Stimulated activated naive B cell treated with anti-CD40 and anti-IgM and Interleukin-4, amounts not matched to agents 10 μg/mL and 1 μg/mL and 100 μg/mL, for 72 hours (primary cell): ENCODE data around the gene PLA2G4B.

Experiments used
- ATAC-seq, 2 donors: fragments of 150-1000 bp; cut with Tn5 transposase; replicated peaks; 2 replicates each; pipeline ENCODE4 v1.10.0; 2021; ENCODE audit warnings: moderate library complexity in 1 of 2
- DNase-seq: peaks from one replicate; pipeline ENCODE4 v3.0.0; 2021
- H3K27ac Mint-ChIP-seq: one replicate; pipeline ENCODE4 v1.8.0; 2022; ENCODE audit warnings: mild to moderate bottlenecking, mixed read lengths
- H3K27me3 Mint-ChIP-seq, 2 donors: one replicate each; pipeline ENCODE4 v1.8.0; 2022; ENCODE audit warnings: mixed read lengths in 2 of 2
- H3K36me3 Mint-ChIP-seq, 2 donors: one replicate each; pipeline ENCODE4 v1.8.0; 2022; ENCODE audit warnings: mixed read lengths in 2 of 2, mild to moderate bottlenecking in 1 of 2
- H3K4me1 Mint-ChIP-seq, 2 donors: one replicate each; pipeline ENCODE4 v1.8.0; 2022; ENCODE audit warnings: mixed read lengths in 2 of 2, mild to moderate bottlenecking in 1 of 2
- H3K4me3 Mint-ChIP-seq, 2 donors: one replicate each; pipeline ENCODE4 v1.8.0; 2022; ENCODE audit warnings: mild to moderate bottlenecking in 2 of 2, mixed read lengths in 2 of 2, moderate library complexity in 1 of 2
- H3K9me3 Mint-ChIP-seq, 2 donors: one replicate each; pipeline ENCODE4 v1.8.0; 2022; ENCODE audit warnings: mixed read lengths in 2 of 2, mild to moderate bottlenecking in 1 of 2

PLA2G4B gene

GRCh38 chr15:41892621-41893421 lies 54.2 kb downstream of the PLA2G4B start:
- H3K9me3 Mint-ChIP-seq, result peaks cover 0 to 3% of the 10 kb centered on the region in 2 donors
- H3K4me3 Mint-ChIP-seq, result peak overlapping the region; percentile 13 to 56
- H3K4me1 Mint-ChIP-seq, result peaks cover 41 to 58% of the 10 kb centered on the region in 2 donors

DNA sequence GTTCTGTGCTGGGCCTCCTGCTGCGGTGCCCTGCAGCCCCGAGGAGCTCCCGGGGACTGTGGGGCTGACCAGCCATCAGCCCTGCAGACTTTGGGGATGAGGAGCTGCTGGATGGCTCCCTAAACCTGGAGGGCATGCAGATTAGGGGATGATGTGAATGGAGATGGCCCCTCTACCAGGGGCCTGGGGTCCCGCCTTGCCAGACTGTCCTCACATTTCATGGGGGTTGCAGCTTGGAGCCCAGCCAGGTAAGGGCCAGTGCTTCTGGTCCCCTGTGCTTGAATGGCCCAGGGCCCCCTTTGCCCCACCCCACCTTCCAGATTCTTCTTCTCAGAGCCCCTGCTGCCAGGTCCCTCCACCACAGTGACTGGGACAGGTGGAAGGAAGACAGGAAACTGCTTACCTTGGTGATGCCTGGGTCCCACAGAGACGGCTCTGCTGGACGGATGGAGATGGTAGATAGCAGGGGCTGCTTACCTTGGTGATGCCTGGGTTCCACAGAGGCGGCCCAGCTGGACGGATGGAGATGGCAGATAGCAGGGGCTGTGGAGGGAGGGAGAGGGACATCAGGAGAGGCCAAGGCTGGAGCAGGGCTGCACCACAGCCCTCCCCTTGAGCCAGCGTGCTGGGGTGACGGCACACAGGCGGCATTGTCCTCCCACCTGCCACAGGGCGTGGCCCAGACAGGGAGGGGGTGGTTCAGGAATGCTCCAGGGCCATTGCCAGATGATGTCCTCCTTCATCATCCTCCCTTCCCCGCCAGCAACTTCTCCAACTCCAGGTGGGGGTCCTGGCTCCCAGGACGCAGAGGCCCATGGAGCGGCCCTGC lies 55.0 kb downstream of the PLA2G4B start, which contains the start of gene SPTBN5:
TSS of gene SPTBN5 (minus strand) at position 632 of the 829 bp plus-strand sequence. CDS start at position 76, 556 bp downstream.
- Mint-ChIP-seq H3K36me3 (peaks cover 21 to 32% of the 10 kb centered on the region in 2 donors), H3K27me3 (no peaks in the 10 kb centered on the region), H3K4me1 (peaks cover 36 to 49% of the 10 kb centered on the region in 2 donors), H3K27ac (peak within 1 kb of the TSS; percentile 91), H3K4me3 (peak within 1 kb of the TSS; percentile 52 to 73), H3K9me3 (peaks cover 0 to 1% of the 10 kb centered on the region in 2 donors)
- no peak for DNase-seq
- no peak for ATAC-seq

More at GRCh38 chr15:41892621-41893421, 54.2 kb downstream of the PLA2G4B start:
- ATAC-seq (peak; percentile 31 to 40), DNase-seq (no peak)
- peak overlapping the region; percentile 91 for H3K27ac Mint-ChIP-seq
- no peaks in the 10 kb centered on the region for H3K27me3 Mint-ChIP-seq
- peaks cover 15 to 28% of the 10 kb centered on the region in 2 donors for H3K36me3 Mint-ChIP-seq

DNA sequence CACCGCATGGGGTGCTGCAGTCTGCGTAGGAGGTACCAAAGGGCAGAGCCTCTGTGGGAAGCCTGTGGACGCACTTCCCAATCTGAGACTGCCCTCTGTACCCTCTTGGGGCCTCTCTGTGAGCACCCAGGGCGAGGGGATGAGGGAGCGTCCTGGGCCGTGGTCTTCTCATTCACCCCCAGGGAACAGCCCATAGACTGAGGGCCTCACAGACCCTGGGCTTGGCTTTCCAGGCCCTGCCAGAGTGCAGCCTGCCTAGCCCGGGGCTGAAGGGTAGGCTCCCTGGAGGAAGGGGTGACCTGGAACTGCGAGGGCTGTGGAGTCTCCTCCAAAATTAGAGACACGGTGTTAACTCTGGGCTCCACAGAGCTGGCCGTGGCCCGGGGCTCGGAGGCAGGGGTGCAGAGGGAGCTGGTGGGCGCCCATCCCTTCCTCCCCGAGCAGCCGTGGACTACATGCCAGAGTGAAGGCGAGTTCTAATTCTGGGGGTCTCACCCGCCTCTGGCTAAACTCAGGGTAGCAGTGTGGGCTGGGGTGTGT lies 55.7 kb downstream of the PLA2G4B start:
- Mint-ChIP-seq H3K4me3 (peak overlapping the region; percentile 52 to 73), H3K36me3 (peaks cover 25 to 36% of the 10 kb centered on the region in 2 donors), H3K4me1 (peaks cover 33 to 43% of the 10 kb centered on the region in 2 donors), H3K9me3 (no peaks in the 10 kb centered on the region), H3K27ac (peak overlapping the region; percentile 84), H3K27me3 (no peaks in the 10 kb centered on the region)
- ATAC-seq, result peak in 1 of 2 donors; percentile 31
- no peak for DNase-seq

DNA sequence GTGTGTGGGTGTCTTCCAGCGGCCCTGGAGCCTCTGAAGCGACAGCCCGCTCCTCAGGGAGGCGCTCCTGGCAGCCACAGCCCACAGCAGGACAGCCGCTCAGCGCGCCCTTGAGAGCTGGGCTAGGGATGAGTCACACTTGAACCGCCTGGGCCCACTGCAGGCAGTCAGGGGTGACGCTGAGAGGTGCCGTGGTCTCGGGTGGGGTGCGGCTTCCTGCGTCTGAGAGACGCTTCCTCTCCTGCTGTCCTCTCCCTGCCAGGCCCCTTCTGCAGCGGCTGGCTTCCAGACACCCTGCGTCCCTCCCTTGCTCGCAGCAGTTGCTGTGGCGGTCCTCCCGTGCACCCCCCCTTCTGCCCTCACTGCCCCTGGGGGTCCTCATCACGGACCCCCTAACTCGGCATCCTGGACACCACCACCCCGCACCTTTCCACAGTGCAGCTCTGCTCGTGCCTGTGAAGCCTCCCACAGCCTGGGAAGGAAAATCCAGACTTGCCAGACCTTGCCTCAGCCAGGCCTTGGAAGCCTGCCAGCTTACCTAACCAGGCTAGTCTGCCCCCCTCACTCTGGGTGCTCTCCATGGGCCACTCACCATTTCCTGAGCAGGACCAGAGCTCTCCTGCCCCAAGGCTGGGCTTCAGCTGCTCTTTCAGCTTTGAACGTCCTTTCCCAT lies 56.3 kb downstream of the PLA2G4B start:
- no peaks in the 10 kb centered on the region for H3K27me3 Mint-ChIP-seq
- peaks cover 25 to 41% of the 10 kb centered on the region in 2 donors for H3K36me3 Mint-ChIP-seq
- H3K4me3 Mint-ChIP-seq, result peak overlapping the region; percentile 52 to 73
- ATAC-seq (peak; percentile 96 to 98), DNase-seq (peak; percentile 75)
- peak overlapping the region; percentile 84 for H3K27ac Mint-ChIP-seq
- H3K4me1 Mint-ChIP-seq, result peaks cover 32 to 40% of the 10 kb centered on the region in 2 donors
- H3K9me3 Mint-ChIP-seq, result no peaks in the 10 kb centered on the region

- Mint-ChIP-seq H3K4me1 (peaks cover 32 to 40% of the 10 kb centered on the region in 2 donors), H3K27me3 (no peaks in the 10 kb centered on the region), H3K36me3 (peaks cover 28 to 45% of the 10 kb centered on the region in 2 donors), H3K9me3 (no peaks in the 10 kb centered on the region), H3K4me3 (peak overlapping the region; percentile 52 to 73), H3K27ac (peak overlapping the region; percentile 84)
- no peak for ATAC-seq
- DNase-seq, result no peak
Measured at GRCh38 chr15:41895491-41895890, 56.8 kb downstream of the PLA2G4B start.

GRCh38 chr15:41895957-41896356 lies 57.3 kb downstream of the PLA2G4B start:
- H3K27ac Mint-ChIP-seq, result peak overlapping the region; percentile 81
- no peak for DNase-seq
- no peak for ATAC-seq
- no peaks in the 10 kb centered on the region for H3K27me3 Mint-ChIP-seq
- no peaks in the 10 kb centered on the region for H3K9me3 Mint-ChIP-seq
- H3K36me3 Mint-ChIP-seq, result peaks cover 32 to 47% of the 10 kb centered on the region in 2 donors
- no peak overlapping the region for H3K4me3 Mint-ChIP-seq
- H3K4me1 Mint-ChIP-seq, result peaks cover 32 to 40% of the 10 kb centered on the region in 2 donors

DNA sequence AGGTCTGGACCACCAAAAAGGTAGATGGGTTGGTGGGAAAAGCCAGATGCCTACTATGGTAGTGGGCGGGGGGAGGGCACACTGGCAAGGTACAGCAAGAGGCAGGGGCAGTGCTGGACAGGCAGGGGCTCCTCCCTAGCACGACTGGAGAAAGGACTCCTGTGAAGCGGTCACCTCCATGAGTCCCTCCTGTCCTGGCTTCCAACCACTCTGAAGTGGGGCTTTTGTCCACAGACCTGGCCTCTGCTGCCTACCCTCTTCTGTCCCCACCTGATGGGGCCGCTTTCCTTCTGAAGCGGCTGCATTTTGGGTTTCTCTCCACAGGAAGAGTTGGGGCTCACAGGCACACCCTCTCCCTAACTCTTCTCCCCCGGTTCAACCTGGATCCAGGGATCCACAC lies 57.9 kb downstream of the PLA2G4B start:
- Mint-ChIP-seq H3K4me3 (no peak overlapping the region), H3K36me3 (peaks cover 38 to 53% of the 10 kb centered on the region in 2 donors), H3K9me3 (no peaks in the 10 kb centered on the region), H3K27ac (peak overlapping the region; percentile 81), H3K4me1 (peaks cover 32 to 44% of the 10 kb centered on the region in 2 donors), H3K27me3 (no peaks in the 10 kb centered on the region)
- DNase-seq (no peak), ATAC-seq (no peak)

GRCh38 chr15:41897363-41897799 lies 58.7 kb downstream of the PLA2G4B start:
- H3K9me3 Mint-ChIP-seq, result no peaks in the 10 kb centered on the region
- DNase-seq, result no peak
- ATAC-seq, result no peak
- peaks cover 45 to 62% of the 10 kb centered on the region in 2 donors for H3K36me3 Mint-ChIP-seq
- H3K4me1 Mint-ChIP-seq, result peaks cover 28 to 43% of the 10 kb centered on the region in 2 donors
- H3K27me3 Mint-ChIP-seq, result no peaks in the 10 kb centered on the region
- H3K4me3 Mint-ChIP-seq, result peak overlapping the region in 1 of 2 donors; percentile 20
- H3K27ac Mint-ChIP-seq, result peak overlapping the region; percentile 42
